Measurements from ENCODE around the gene RTBDN. TPM values are rescaled to one million over a fixed set of nuclear protein-coding genes. Genes with fewer than 3 reads are reported as not detected.

Gene RTBDN
- total and polyA plus RNA-seq, 2 of the 8 experiments (the other 6 are each of a cell fraction or from before 2014, with no cell fraction given), result 4.0 to 4.8 TPM

DNA sequence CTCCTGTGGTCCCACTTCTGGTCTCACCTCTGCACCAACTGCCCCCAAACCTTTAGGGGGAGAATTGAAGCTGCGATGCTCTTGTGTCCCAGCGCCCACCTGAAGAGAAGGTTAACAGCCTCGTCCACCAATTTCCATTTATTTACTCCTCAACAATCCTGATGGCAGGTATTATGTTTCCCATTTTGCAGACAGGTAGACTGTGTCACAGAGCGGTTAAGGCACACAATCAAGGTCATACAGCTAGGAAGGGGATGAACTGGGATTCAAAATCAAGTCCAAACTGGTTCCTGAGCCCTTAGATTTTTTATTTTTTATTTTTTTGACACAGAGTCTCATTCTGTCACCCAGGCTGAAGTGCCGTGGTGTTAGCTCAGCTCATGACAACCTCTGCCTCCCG lies 40.7 kb upstream of the RTBDN start (continued):
- TF ChIP-seq SP2 (IDR thresholded peaks at IDR 0.05; ENCODE audit: low read length) (no peak), YY1 (IDR thresholded peaks at IDR 0.05; ENCODE audit: low read depth, low read length) (no peak), PHF8 (conservative IDR thresholded peaks at IDR 0.05; ENCODE audit: low read depth, low read length) (no peak)

Data from H1 (cell line).